NCI-H2196 (cell line): ENCODE data around the gene AMHR2.

Source experiments
- DNase-seq: peaks from one replicate; lab custom pipeline; 2025; ENCODE audit not compliant: unreplicated experiment; lab: John Stamatoyannopoulos, UW

The AMHR2 gene

DNA sequence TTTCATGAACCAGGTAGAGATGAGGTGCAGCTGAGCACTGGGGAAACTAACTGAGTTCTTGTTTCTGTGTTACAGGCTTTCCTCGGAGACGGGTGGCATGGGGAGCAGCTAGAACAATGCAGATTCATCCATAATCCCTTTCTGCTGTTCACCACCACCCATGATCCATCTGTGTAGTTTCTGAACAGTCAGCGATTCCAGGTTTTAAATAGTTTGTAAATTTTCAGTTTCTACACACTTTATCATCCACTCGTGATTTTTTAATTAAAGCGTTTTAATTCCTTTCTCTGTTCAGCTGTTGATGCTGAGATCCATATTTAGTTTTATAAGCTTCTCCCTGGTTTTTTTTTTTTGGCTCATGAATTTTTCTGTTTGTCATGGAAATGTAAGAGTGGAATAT lies 55.7 kb downstream of the AMHR2 start:
- no peak for DNase-seq

- DNase-seq: no peak
These were observed 57.1 kb downstream of the AMHR2 start for GRCh38 chr12:53480491-53481442.
